ENCODE data around the gene FRMD4A. TPM values are rescaled to one million over a fixed set of nuclear protein-coding genes. Genes with fewer than 3 reads are reported as not detected.

FRMD4A gene
- total RNA-seq, 1 donor from 2014 or later: 236 TPM

DNA sequence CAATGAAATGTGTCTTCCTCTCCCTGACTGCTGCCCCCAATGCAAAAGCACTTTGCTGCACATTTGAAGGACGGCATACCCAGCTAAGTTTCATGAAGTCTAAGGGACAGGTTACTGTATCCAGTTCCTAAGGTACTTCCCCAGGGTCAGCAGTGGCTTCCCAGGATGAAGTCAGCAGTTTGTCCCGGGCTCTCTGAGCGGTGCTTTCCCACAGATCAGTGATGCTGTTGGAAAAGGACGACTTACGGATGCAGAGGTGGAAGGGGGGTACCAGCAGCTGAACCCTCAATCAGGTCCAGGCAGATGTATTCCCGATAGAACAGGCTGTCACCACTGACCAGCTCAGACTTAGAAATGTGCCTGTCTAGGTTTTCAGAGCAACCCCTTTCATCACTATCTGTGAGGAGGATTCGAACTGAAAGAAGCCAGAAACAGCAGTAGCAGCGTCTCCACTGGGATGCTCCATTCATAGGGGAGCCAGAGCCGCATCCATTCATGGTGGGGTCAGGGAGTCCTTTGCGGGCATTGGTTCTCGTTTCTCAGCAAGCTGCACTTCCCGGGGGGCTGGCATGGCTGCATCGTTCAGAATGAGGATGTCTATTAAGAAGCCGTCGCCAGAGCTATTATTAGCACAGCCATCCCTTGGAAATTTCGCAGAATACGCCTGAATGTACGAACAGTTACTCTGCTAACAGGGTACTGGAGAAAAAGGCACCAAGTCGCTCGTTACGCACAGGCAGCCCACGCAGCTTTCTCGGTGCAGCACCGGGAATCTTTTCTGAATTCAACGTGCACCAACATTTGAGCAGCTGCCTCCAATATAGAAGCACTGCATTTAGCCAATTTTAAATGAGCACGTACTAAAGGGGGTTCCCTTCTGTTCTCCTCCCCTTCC, 440.2 kb downstream of the FRMD4A start:
- peak; percentile 63 for DNase-seq (ENCODE audit: extremely low spot score, unreplicated experiment)
- peaks cover 3% of the 10 kb centered on the region for H3K9me3 Mint-ChIP-seq (ENCODE audit: unreplicated experiment)
- TF ChIP-seq, protein P1, sequence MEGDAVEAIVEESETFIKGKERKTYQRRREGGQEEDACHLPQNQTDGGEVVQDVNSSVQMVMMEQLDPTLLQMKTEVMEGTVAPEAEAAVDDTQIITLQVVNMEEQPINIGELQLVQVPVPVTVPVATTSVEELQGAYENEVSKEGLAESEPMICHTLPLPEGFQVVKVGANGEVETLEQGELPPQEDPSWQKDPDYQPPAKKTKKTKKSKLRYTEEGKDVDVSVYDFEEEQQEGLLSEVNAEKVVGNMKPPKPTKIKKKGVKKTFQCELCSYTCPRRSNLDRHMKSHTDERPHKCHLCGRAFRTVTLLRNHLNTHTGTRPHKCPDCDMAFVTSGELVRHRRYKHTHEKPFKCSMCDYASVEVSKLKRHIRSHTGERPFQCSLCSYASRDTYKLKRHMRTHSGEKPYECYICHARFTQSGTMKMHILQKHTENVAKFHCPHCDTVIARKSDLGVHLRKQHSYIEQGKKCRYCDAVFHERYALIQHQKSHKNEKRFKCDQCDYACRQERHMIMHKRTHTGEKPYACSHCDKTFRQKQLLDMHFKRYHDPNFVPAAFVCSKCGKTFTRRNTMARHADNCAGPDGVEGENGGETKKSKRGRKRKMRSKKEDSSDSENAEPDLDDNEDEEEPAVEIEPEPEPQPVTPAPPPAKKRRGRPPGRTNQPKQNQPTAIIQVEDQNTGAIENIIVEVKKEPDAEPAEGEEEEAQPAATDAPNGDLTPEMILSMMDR (IDR thresholded peaks at IDR 0.05): no peak
- H3K27ac Mint-ChIP-seq (ENCODE audit: unreplicated experiment): peak overlapping the region; percentile 87
- peaks cover 12% of the 10 kb centered on the region for H3K36me3 Mint-ChIP-seq (ENCODE audit: unreplicated experiment)
- no peaks in the 10 kb centered on the region for H3K27me3 Mint-ChIP-seq (ENCODE audit: unreplicated experiment)
- peak overlapping the region; percentile 76 for H3K4me3 Mint-ChIP-seq (ENCODE audit: unreplicated experiment)
- peaks cover 74% of the 10 kb centered on the region for H3K4me1 Mint-ChIP-seq (ENCODE audit: unreplicated experiment)

DNA sequence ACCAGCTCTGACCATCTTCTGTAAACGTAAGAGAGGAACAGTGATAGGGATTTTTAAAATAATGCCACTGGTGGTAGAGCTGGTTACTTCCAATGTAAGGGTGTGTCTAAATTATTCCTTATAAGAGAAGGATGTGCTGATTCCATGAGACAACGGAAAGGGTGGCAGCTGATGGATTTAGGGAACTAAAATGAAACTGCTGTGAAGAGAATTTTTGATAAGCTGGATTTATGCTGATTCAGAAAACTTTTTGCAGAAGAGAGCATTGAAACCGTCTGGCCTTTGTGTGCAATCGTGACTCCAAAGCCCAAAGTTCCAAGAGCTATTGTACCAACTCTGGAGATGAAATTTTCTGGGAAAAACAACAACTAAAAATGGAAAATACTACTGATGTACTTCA, 443.0 kb downstream of the FRMD4A start:
- Mint-ChIP-seq H3K36me3 (ENCODE audit: unreplicated experiment) (peaks cover 11% of the 10 kb centered on the region), H3K9me3 (ENCODE audit: unreplicated experiment) (no peaks in the 10 kb centered on the region), H3K27me3 (ENCODE audit: unreplicated experiment) (no peaks in the 10 kb centered on the region), H3K27ac (ENCODE audit: unreplicated experiment) (peak overlapping the region; percentile 65), H3K4me3 (ENCODE audit: unreplicated experiment) (no peak overlapping the region), H3K4me1 (ENCODE audit: unreplicated experiment) (peaks cover 80% of the 10 kb centered on the region)
- TF ChIP-seq, protein P1 (IDR thresholded peaks at IDR 0.05): no peak
- DNase-seq (ENCODE audit: extremely low spot score, unreplicated experiment): no peak

DNA sequence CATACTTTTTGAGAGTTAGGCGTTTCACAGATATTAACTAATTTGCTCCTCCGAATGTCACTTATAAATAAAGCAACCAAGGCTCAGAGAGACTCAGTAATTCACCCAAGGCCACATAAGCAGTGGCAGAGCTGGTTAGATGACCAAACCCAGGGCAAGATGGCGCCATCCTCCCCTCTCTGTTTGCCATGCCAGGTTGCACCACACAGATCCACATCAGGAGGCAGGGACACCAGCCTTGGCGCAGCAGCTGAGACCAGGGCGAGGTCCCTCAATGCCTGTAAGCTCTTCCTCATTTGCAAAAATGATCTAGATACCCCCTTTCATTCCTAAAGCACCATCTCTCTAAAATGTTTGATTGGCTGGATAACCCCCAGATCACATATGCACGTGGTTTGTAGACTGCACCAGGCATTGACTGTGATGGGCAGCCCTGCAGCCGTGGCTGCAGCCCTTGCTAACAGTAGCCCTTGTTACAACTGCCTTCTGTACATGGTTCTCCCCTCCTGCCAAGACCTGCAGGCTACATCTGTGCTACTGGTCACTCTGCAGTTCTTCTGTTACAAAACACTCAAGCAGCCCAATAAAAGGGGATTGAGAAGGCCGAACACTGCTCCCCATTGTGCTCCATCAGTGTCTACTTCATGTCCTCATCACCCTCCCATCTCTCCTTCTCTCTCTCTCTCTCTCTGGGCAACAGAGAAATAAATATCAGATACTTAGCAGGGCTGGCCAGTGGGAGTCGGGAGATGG, 445.3 kb downstream of the FRMD4A start:
- TF ChIP-seq, protein P1 (IDR thresholded peaks at IDR 0.05): no peak
- H3K4me3 Mint-ChIP-seq (ENCODE audit: unreplicated experiment): no peak overlapping the region
- DNase-seq (ENCODE audit: extremely low spot score, unreplicated experiment): no peak
- peaks cover 60% of the 10 kb centered on the region for H3K4me1 Mint-ChIP-seq (ENCODE audit: unreplicated experiment)
- H3K36me3 Mint-ChIP-seq (ENCODE audit: unreplicated experiment): peaks cover 11% of the 10 kb centered on the region
- H3K27ac Mint-ChIP-seq (ENCODE audit: unreplicated experiment): peak overlapping the region; percentile 12
- H3K27me3 Mint-ChIP-seq (ENCODE audit: unreplicated experiment): no peaks in the 10 kb centered on the region
- H3K9me3 Mint-ChIP-seq (ENCODE audit: unreplicated experiment): no peaks in the 10 kb centered on the region

DNA sequence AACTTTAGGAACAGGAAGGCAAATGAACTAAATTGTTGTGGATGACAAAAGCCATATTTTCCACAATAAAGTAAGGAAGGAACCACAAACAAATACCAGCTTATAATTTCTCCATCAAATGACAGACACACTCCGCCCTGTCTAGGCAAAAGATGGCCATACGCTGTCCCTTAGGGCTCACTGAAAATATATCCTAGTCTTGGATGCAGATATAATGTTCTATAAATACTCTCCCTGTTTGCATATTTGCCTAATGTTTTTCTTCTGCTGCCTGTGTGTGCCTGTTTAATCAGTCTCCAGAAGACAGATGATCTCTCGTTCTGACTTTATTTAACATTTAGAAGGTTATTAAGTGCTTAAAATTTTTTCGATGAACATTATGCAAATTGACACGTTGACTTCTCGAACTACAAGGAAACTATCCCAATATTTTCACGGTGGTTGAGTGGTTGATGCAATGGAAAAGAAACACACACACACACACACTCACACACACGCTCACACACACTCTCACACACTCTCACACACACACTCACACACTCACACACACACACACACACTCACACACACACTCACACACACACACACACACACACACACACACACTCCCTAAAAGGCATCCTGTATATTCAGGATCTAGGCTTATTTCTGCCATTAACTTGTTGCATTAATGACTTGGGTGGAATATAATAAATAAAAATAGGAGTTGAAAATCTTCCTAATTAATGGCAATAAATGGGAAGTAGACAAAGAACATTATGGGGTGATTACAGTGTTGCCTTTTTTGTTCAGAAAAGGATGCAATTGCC, 446.9 kb downstream of the FRMD4A start:
- no peaks in the 10 kb centered on the region for H3K9me3 Mint-ChIP-seq (ENCODE audit: unreplicated experiment)
- H3K27me3 Mint-ChIP-seq (ENCODE audit: unreplicated experiment): no peaks in the 10 kb centered on the region
- TF ChIP-seq, protein P1 (IDR thresholded peaks at IDR 0.05): no peak
- H3K4me1 Mint-ChIP-seq (ENCODE audit: unreplicated experiment): peaks cover 44% of the 10 kb centered on the region
- H3K4me3 Mint-ChIP-seq (ENCODE audit: unreplicated experiment): no peak overlapping the region
- no peak for DNase-seq (ENCODE audit: extremely low spot score, unreplicated experiment)
- H3K36me3 Mint-ChIP-seq (ENCODE audit: unreplicated experiment): peaks cover 11% of the 10 kb centered on the region
- peak overlapping the region; percentile 35 for H3K27ac Mint-ChIP-seq (ENCODE audit: unreplicated experiment)

All from osteocyte (in vitro differentiated cells).